ENCODE results near the gene TRPM8.
"Not testable (repeated sequence)": the region's sequence is repeated elsewhere in the genome, so short reads cannot be mapped to it uniquely, and the experiment has no call there.

Gene TRPM8

GRCh38 chr2:233938676-233939370, 21.6 kb downstream of the TRPM8 start:
- peak; percentile 57 for DNase-seq

- no peak for DNase-seq
Measured at GRCh38 chr2:233940376-233941276, 23.5 kb downstream of the TRPM8 start.

- no peak for DNase-seq
Measured at GRCh38 chr2:233942731-233943130, 25.6 kb downstream of the TRPM8 start.

- no peak for DNase-seq
Measured at GRCh38 chr2:233944269-233944668, 27.1 kb downstream of the TRPM8 start.

- DNase-seq, result no peak
Measured at GRCh38 chr2:233944722-233945121, 27.5 kb downstream of the TRPM8 start.

GRCh38 chr2:233945146-233945545, 28.0 kb downstream of the TRPM8 start:
- DNase-seq, result no peak

- DNase-seq, result no peak
Measured at GRCh38 chr2:233950078-233950825, 33.1 kb downstream of the TRPM8 start.

GRCh38 chr2:233952335-233952734, 35.2 kb downstream of the TRPM8 start:
- no peak for DNase-seq

GRCh38 chr2:233953087-233953801, 36.1 kb downstream of the TRPM8 start:
- DNase-seq, result no peak

GRCh38 chr2:233960203-233960602, 43.0 kb downstream of the TRPM8 start:
- DNase-seq, result no peak

- DNase-seq, result no peak
Measured at GRCh38 chr2:233961905-233962304, 44.7 kb downstream of the TRPM8 start.

- no peak for DNase-seq
Measured at GRCh38 chr2:233964581-233964980, 47.4 kb downstream of the TRPM8 start.

- DNase-seq, result no peak
Measured at GRCh38 chr2:233965032-233965603, 47.9 kb downstream of the TRPM8 start.

GRCh38 chr2:233965646-233966045, 48.5 kb downstream of the TRPM8 start:
- not testable (repeated sequence) for DNase-seq

GRCh38 chr2:233966388-233966787, 49.2 kb downstream of the TRPM8 start:
- no peak for DNase-seq

GRCh38 chr2:233967164-233967563, 50.0 kb downstream of the TRPM8 start:
- DNase-seq, result no peak

- no peak for DNase-seq
Measured at GRCh38 chr2:233968556-233968955, 51.4 kb downstream of the TRPM8 start.

GRCh38 chr2:233972460-233972859, 55.3 kb downstream of the TRPM8 start:
- not testable (repeated sequence) for DNase-seq

- DNase-seq, result no peak
Measured at GRCh38 chr2:233972941-233973575, 55.9 kb downstream of the TRPM8 start.

GRCh38 chr2:233973786-233974185, 56.6 kb downstream of the TRPM8 start:
- DNase-seq, result no peak

- no peak for DNase-seq
Measured at GRCh38 chr2:233974530-233975071, 57.4 kb downstream of the TRPM8 start.

- no peak for DNase-seq
Measured at GRCh38 chr2:233976087-233976486, 58.9 kb downstream of the TRPM8 start.
